PC-3 (cell line): Measurements from ENCODE around the gene CACTIN. TPM values are rescaled to one million over a fixed set of nuclear protein-coding genes. Genes with fewer than 3 reads are reported as not detected.

Experiments
- ATAC-seq: fragments of 200-7000 bp; cut with Tn5 transposase; 2 replicates; pipeline ENCODE4 v1.9.1; 2020; ENCODE audit warnings: mild to moderate bottlenecking, moderate library complexity
- BruUV-seq: library from RNA; stranded (reverse); fragments of 400-500 nt; replicated peaks from 2 replicates; lab custom pipeline; 2021; lab: Mats Ljungman, UMichigan
- CTCF ChIA-PET: fragments of 300-600 bp; sonication (Branson Sonifier 250); formaldehyde crosslinking; loops from one replicate; lab custom pipeline; 2022; ENCODE audit warnings: antibody characterized with exemption; lab: Charles Lee
- POLR2A ChIA-PET: fragments of 300-600 bp; sonication (Branson Sonifier 250); formaldehyde crosslinking; loops from one replicate; lab custom pipeline; 2022; ENCODE audit warnings: antibody characterized with exemption; ENCODE audit not compliant: unreplicated experiment; lab: Charles Lee
- DNase-seq: peaks from one replicate; pipeline ENCODE4 v3.0.0-alpha.2; 2015
- H2AFZ ChIP-seq: fragments of 300-600 bp; sonication (generic); 2 replicates; pipeline ENCODE4 v1.6.0; 2016; ENCODE audit warnings: antibody characterized with exemption, low read length
- H3F3A ChIP-seq: fragments of 300-600 bp; sonication (generic); one replicate; pipeline ENCODE4 v1.6.0; 2017; ENCODE audit warnings: antibody characterized with exemption, low read length, control low read depth, mild to moderate bottlenecking; ENCODE audit not compliant: unreplicated experiment
- H3K27ac ChIP-seq: fragments of 300-600 bp; sonication (generic); 2 replicates; pipeline ENCODE4 v1.5.1; 2016; ENCODE audit warnings: mild to moderate bottlenecking, low read length
- H3K27me3 ChIP-seq: fragments of 300-600 bp; sonication (generic); 2 replicates; pipeline ENCODE4 v1.6.1; 2016; ENCODE audit warnings: low read length, mixed read lengths
- H3K36me3 ChIP-seq: fragments of 300-600 bp; sonication (generic); 2 replicates; pipeline ENCODE4 v1.6.1; 2016; ENCODE audit warnings: low read depth, mixed run types, low read length, mixed read lengths
- H3K4me1 ChIP-seq: fragments of 300-600 bp; sonication (generic); 2 replicates; pipeline ENCODE4 v1.5.1; 2016; ENCODE audit warnings: low read length; ENCODE audit not compliant: insufficient read depth
- H3K4me2 ChIP-seq: fragments of 300-600 bp; sonication (generic); 2 replicates; pipeline ENCODE4 v1.6.0; 2016; ENCODE audit warnings: low read length
- H3K4me3 ChIP-seq: fragments of 300-600 bp; sonication (generic); 2 replicates; pipeline ENCODE4 v1.5.1; 2016; ENCODE audit warnings: mild to moderate bottlenecking, low read length, mixed read lengths
- H3K79me2 ChIP-seq: fragments of 300-600 bp; sonication (generic); 2 replicates; pipeline ENCODE4 v1.6.1; 2017; ENCODE audit warnings: low read length, mixed read lengths
- H3K9ac ChIP-seq: fragments of 300-600 bp; sonication (generic); 2 replicates; pipeline ENCODE4 v1.6.0; 2016; ENCODE audit warnings: mild to moderate bottlenecking, low read length
- H3K9me2 ChIP-seq: fragments of 300-600 bp; sonication (generic); replicated peaks from 2 replicates; pipeline ENCODE4 v1.6.1; 2016; ENCODE audit warnings: mixed run types, low read length, mixed read lengths
- H3K9me3 ChIP-seq: fragments of 300-600 bp; sonication (generic); 2 replicates; pipeline ENCODE4 v1.6.1; 2016; ENCODE audit warnings: low read length, mixed read lengths
- H4K20me1 ChIP-seq: fragments of 300-600 bp; sonication (generic); 2 replicates; pipeline ENCODE4 v1.6.1; 2016; ENCODE audit warnings: low read length, mixed read lengths
- CTCF ChIP-seq: fragments of 300-600 bp; sonication (generic); conservative IDR thresholded peaks from 2 replicates; pipeline ENCODE4 v1.5.1; 2017; ENCODE audit warnings: antibody characterized with exemption, low read depth, mild to moderate bottlenecking, low read length
- EZH2 ChIP-seq: fragments of 300-600 bp; sonication (generic); IDR thresholded peaks from one replicate; pipeline ENCODE4 v1.6.1; 2017; ENCODE audit warnings: antibody characterized with exemption, mild to moderate bottlenecking, low read length; ENCODE audit not compliant: unreplicated experiment
- EZH2phosphoT487 ChIP-seq: fragments of 300-600 bp; sonication (generic); IDR thresholded peaks from 2 replicates; pipeline ENCODE4 v1.6.1; 2018; ENCODE audit warnings: mild to moderate bottlenecking, antibody characterized with exemption, low read length, borderline replicate concordance
- intact Hi-C: fragments of 100-400 bp; cut with micrococcal nuclease; formaldehyde crosslinking; loops from 2 replicates; pipeline ENCODE4 v1.9.0; 2023
- total RNA-seq: library from RNA; depleted of rRNA; stranded (reverse); fragments of >200 nt; gene quantifications from 2 replicates; pipeline ENCODE4 v1.2.3, GENCODE V29; 2014

Gene CACTIN
- total RNA-seq, 1 experiment from 2014 or later, result 47.8 TPM

- CTCF ChIA-PET, result interaction anchor here (0.5 to 0.6 kb wide), 2 partner anchors 100 to 280 kb away, joined by 3 to 6 read pairs; no protein-coding TSS in a partner anchor
- peak overlapping the region; percentile 69 for H2AFZ ChIP-seq
- BruUV-seq, result no TSS peak
Measured at GRCh38 chr19:3607303-3608078, 19.1 kb downstream of the CACTIN start.

GRCh38 chr19:3606690-3607289 lies 19.8 kb downstream of the CACTIN start, which contains the start of gene TBXA2R:
TSS of gene TBXA2R (minus strand) at chr19:3606875. CDS start at chr19:3600634, 6,241 bp downstream.
- peak; percentile 79 for ATAC-seq
- ChIA-PET POLR2A (no interaction called here), CTCF (no interaction called here)
- peaks cover 16% of the 10 kb centered on the region; the same call in 1 of the 2 replicates for H3K4me1 ChIP-seq
- no peaks in the 10 kb centered on the region for H3K9me2 ChIP-seq
- H3F3A ChIP-seq, result no peaks in the 10 kb centered on the region
- H3K27me3 ChIP-seq, result no peaks in the 10 kb centered on the region
- BruUV-seq, result no TSS peak
- peak; percentile 59 for DNase-seq
- H3K27ac ChIP-seq, result no peak within 1 kb of the TSS
- H4K20me1 ChIP-seq, result no peaks in the 10 kb centered on the region
- H3K9me3 ChIP-seq, result no peaks in the 10 kb centered on the region
- no peaks in the 10 kb centered on the region for H3K79me2 ChIP-seq
- peak within 1 kb of the TSS; percentile 88 for H3K4me2 ChIP-seq
- H3K36me3 ChIP-seq, result no peaks in the 10 kb centered on the region
- H3K4me3 ChIP-seq, result peak within 1 kb of the TSS; percentile 66
- H3K9ac ChIP-seq, result peak within 1 kb of the TSS; percentile 61
- intact Hi-C loops, result no loop called here
- TF ChIP-seq EZH2 (no peak), EZH2phosphoT487 (no peak), CTCF (no peak)
- H2AFZ ChIP-seq, result peak within 1 kb of the TSS; percentile 69

More at GRCh38 chr19:3607303-3608078, 19.1 kb downstream of the CACTIN start:
- intact Hi-C loops, result no loop called here
- no peaks in the 10 kb centered on the region for H3K79me2 ChIP-seq
- no peaks in the 10 kb centered on the region for H4K20me1 ChIP-seq
- H3K4me3 ChIP-seq, result peak overlapping the region; percentile 66
- H3K36me3 ChIP-seq, result no peaks in the 10 kb centered on the region
- no peaks in the 10 kb centered on the region for H3K27me3 ChIP-seq
- H3K9me2 ChIP-seq, result no peaks in the 10 kb centered on the region
- ATAC-seq (peak; percentile 29), DNase-seq (peak; percentile 46)
- H3F3A ChIP-seq, result no peaks in the 10 kb centered on the region
- POLR2A ChIA-PET, result no interaction called here
- TF ChIP-seq CTCF (no peak), EZH2 (no peak), EZH2phosphoT487 (no peak)
- H3K9ac ChIP-seq, result peak overlapping the region; percentile 61; the same call in 1 of the 2 replicates
- H3K27ac ChIP-seq, result no peak overlapping the region
- H3K4me1 ChIP-seq, result peaks cover 16% of the 10 kb centered on the region; the same call in 1 of the 2 replicates
- H3K9me3 ChIP-seq, result no peaks in the 10 kb centered on the region
- peak overlapping the region; percentile 88 for H3K4me2 ChIP-seq
